ENCODE data around the gene OPA1. TPM values are rescaled to one million over a fixed set of nuclear protein-coding genes. Genes with fewer than 3 reads are reported as not detected.
A peak's percentile ranks its signal among the peaks of the same experiment; 100 is the strongest.

Gene OPA1
- total and polyA plus RNA-seq, 2 of the 13 experiments (the other 11 are each of a cell fraction or from before 2014, with no cell fraction given), result 26.7 to 78.5 TPM

DNA sequence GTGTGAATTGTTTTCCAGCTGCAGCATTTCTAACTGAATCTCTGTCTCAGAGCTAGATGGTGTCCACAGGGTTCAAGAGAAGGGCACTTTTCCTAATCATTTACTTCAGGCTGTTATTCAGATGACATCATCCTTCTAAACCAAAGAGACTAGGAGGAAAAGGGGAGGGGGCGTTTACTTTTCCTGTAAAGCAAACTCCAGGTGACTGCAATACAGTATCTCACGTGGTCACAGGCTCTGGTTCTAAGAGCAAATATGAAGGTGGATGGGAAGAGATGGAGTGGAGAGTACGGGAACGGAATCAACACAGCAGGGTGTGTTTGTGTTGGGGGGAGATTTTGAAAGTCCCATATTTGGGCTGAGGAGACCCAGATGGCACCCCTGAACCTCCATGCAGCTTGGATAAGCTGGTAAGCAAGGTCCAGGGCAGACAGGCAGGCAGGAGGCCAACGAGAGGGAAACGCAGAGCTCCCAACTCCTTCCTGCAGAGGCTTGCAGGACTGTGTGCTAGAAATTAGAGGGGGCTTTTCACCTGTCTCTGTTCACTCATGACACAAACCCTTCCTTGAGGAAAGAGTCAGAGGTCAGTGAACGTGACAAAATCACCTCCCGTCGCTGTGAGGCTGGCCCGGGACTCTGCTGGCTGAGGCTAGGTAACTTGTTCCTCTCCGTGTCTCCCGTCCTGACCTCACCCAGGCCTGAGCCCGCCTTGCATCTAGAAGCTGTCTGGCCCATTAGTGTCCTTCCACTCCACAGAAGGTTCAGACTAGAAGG, 151.2 kb downstream of the OPA1 start (continued):
- TF ChIP-seq ZNF646 (CRISPR knock-in tag; IDR thresholded peaks at IDR 0.05), result no peak
- TF ChIP-seq, protein P1, sequence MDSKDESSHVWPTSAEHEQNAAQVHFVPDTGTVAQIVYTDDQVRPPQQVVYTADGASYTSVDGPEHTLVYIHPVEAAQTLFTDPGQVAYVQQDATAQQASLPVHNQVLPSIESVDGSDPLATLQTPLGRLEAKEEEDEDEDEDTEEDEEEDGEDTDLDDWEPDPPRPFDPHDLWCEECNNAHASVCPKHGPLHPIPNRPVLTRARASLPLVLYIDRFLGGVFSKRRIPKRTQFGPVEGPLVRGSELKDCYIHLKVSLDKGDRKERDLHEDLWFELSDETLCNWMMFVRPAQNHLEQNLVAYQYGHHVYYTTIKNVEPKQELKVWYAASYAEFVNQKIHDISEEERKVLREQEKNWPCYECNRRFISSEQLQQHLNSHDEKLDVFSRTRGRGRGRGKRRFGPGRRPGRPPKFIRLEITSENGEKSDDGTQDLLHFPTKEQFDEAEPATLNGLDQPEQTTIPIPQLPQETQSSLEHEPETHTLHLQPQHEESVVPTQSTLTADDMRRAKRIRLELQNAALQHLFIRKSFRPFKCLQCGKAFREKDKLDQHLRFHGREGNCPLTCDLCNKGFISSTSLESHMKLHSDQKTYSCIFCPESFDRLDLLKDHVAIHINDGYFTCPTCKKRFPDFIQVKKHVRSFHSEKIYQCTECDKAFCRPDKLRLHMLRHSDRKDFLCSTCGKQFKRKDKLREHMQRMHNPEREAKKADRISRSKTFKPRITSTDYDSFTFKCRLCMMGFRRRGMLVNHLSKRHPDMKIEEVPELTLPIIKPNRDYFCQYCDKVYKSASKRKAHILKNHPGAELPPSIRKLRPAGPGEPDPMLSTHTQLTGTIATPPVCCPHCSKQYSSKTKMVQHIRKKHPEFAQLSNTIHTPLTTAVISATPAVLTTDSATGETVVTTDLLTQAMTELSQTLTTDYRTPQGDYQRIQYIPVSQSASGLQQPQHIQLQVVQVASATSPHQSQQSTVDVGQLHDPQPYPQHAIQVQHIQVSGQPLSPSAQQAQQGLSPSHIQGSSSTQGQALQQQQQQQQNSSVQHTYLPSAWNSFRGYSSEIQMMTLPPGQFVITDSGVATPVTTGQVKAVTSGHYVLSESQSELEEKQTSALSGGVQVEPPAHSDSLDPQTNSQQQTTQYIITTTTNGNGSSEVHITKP (CRISPR knock-in tag; IDR thresholded peaks at IDR 0.05; ENCODE audit: low read depth), result no peak
- TF ChIP-seq IKZF4 (CRISPR knock-in tag; IDR thresholded peaks at IDR 0.05; ENCODE audit: borderline replicate concordance, low read depth, not compliant biosample characterization), result no peak
- TF ChIP-seq LBX2 (CRISPR knock-in tag; IDR thresholded peaks at IDR 0.05; ENCODE audit: borderline replicate concordance), result no peak
- TF ChIP-seq TOPORS (CRISPR knock-in tag; IDR thresholded peaks at IDR 0.05), result no peak
- TF ChIP-seq ZNF574 (CRISPR knock-in tag; IDR thresholded peaks at IDR 0.05), result peak; percentile 80
- peak; percentile 89 for TF ChIP-seq ATF3 (CRISPR knock-in tag; IDR thresholded peaks at IDR 0.05)
- peak; percentile 93; the same call in 1 of the 2 replicates for TF ChIP-seq GTF3A (CRISPR knock-in tag; conservative IDR thresholded peaks at IDR 0.05)
- TF ChIP-seq KDM1A (CRISPR knock-in tag; IDR thresholded peaks at IDR 0.05), result no peak
